KMS-11 (cell line): ENCODE results near the gene MYO1E.

Experiments used
- H2AFZ ChIP-seq: fragments of 200-600 bp; sonication (generic); 2 replicates; pipeline ENCODE4 v1.6.1; 2016; ENCODE audit warnings: antibody characterized with exemption, mixed run types, low read depth
- H3K27ac ChIP-seq: fragments of 200-600 bp; sonication (generic); 2 replicates; pipeline ENCODE4 v1.6.1; 2016; ENCODE audit warnings: mild to moderate bottlenecking, mixed run types
- H3K27me3 ChIP-seq: fragments of 200-600 bp; sonication (generic); 2 replicates; pipeline ENCODE4 v1.6.1; 2017; ENCODE audit warnings: mild to moderate bottlenecking, low read depth, mixed run types, moderate library complexity; ENCODE audit not compliant: insufficient read depth
- H3K36me3 ChIP-seq: fragments of 200-600 bp; sonication (generic); 2 replicates; pipeline ENCODE4 v1.6.1; 2017; ENCODE audit warnings: mild to moderate bottlenecking, mixed run types; ENCODE audit not compliant: insufficient read depth
- H3K4me1 ChIP-seq: fragments of 200-600 bp; sonication (generic); 2 replicates; pipeline ENCODE4 v1.6.1; 2016; ENCODE audit warnings: mild to moderate bottlenecking, low read depth, mixed run types; ENCODE audit not compliant: poor library complexity, severe bottlenecking
- H3K4me2 ChIP-seq: fragments of 200-600 bp; sonication (generic); 2 replicates; pipeline ENCODE4 v1.7.0; 2016; ENCODE audit warnings: mild to moderate bottlenecking, mixed run types
- H3K4me3 ChIP-seq: fragments of 200-600 bp; sonication (generic); IDR thresholded peaks from 2 replicates; pipeline ENCODE4 v1.6.1; 2017; ENCODE audit warnings: low read depth, low read length, mixed read lengths; ENCODE audit not compliant: insufficient read depth
- H3K79me2 ChIP-seq: fragments of 200-600 bp; sonication (generic); 2 replicates; pipeline ENCODE4 v1.6.1; 2016; ENCODE audit warnings: low read depth, mixed run types; ENCODE audit not compliant: insufficient read depth
- H3K9ac ChIP-seq: fragments of 200-600 bp; sonication (generic); 2 replicates; pipeline ENCODE4 v1.6.1; 2016; ENCODE audit warnings: mild to moderate bottlenecking, mixed run types
- H4K20me1 ChIP-seq: fragments of 200-600 bp; sonication (generic); 2 replicates; pipeline ENCODE4 v1.6.1; 2016; ENCODE audit warnings: mild to moderate bottlenecking, mixed run types; ENCODE audit not compliant: insufficient read depth
- CTCF ChIP-seq: fragments of 200-600 bp; sonication (generic); conservative IDR thresholded peaks from 2 replicates; pipeline ENCODE4 v1.6.1; 2017; ENCODE audit warnings: low read depth, mild to moderate bottlenecking, antibody characterized with exemption, low read length, moderate library complexity, mixed read lengths

MYO1E gene

DNA sequence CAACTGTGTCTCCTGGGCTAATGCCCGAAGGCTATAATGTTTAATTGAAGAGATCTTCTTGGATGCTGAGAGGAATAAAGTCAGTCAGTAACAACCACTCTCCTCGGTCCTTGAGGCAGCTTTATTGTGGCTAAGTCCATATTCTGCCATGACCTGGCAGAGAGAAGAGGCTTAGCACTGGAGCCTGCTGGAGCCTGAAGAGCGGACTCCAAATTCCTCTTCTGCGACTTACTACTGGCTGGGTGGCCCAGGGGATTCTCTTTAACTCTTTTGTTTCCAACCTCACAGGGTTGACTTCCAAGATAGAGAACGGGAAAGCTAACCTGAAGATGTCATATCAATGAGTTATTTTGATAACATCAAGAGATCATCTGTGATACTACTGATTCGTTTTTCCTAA is 71.1 kb downstream of the MYO1E start:
- Histone ChIP-seq H3K4me3 (no peak overlapping the region), H3K27ac (no peak overlapping the region), H3K4me1 (peaks cover 4% of the 10 kb centered on the region), H2AFZ (no peak overlapping the region), H3K36me3 (no peaks in the 10 kb centered on the region), H3K79me2 (no peaks in the 10 kb centered on the region), H4K20me1 (no peaks in the 10 kb centered on the region), H3K27me3 (no peaks in the 10 kb centered on the region), H3K4me2 (no peak overlapping the region), H3K9ac (no peak overlapping the region)
- no peak for TF ChIP-seq CTCF

DNA sequence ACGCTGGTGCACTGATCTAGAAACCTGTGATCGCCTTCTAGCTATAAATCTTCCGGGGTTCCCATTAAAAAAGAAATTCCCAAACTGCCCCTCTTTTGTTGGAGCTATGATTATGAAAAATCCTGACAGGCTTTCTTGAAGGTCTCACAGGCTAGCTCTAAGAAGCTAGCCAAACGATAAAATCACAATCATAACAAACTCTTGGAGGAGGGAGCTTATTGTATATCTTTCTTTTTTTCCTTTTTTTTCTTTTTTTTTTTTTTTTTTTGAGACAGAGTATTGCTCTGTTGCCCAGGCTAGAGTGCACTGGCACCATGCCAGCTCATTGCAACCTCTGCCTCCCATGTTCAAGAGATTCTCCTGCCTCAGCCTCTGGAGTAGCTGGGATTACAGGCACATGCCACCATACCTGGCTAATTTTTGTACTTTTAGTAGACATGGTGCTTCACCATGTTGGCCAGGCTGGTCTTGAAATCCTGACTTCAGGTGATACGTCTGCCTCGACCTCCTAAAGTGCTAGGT is 72.0 kb downstream of the MYO1E start:
- no peak overlapping the region for H3K9ac ChIP-seq

GRCh38 chr15:59299929-59300617 is 72.6 kb downstream of the MYO1E start:
- Histone ChIP-seq H3K79me2 (no peaks in the 10 kb centered on the region), H3K4me3 (no peak overlapping the region), H3K9ac (no peak overlapping the region), H3K27me3 (no peaks in the 10 kb centered on the region), H3K4me1 (peaks cover 4% of the 10 kb centered on the region), H4K20me1 (no peaks in the 10 kb centered on the region), H3K27ac (no peak overlapping the region), H2AFZ (peak overlapping the region; percentile 27; the same call in 1 of the 2 replicates), H3K4me2 (no peak overlapping the region), H3K36me3 (no peaks in the 10 kb centered on the region)
- no peak for TF ChIP-seq CTCF

More for the DNA sequence above, 72.0 kb downstream of the MYO1E start:
- Histone ChIP-seq H4K20me1 (no peaks in the 10 kb centered on the region), H3K27ac (no peak overlapping the region), H3K27me3 (no peaks in the 10 kb centered on the region), H3K4me3 (no peak overlapping the region), H3K36me3 (no peaks in the 10 kb centered on the region), H2AFZ (peak overlapping the region; percentile 27; the same call in 1 of the 2 replicates), H3K4me1 (peaks cover 4% of the 10 kb centered on the region), H3K79me2 (no peaks in the 10 kb centered on the region), H3K4me2 (no peak overlapping the region)
- TF ChIP-seq CTCF, result no peak

- Histone ChIP-seq H3K79me2 (no peaks in the 10 kb centered on the region), H3K4me3 (no peak overlapping the region), H2AFZ (no peak overlapping the region), H3K27ac (no peak overlapping the region), H4K20me1 (no peaks in the 10 kb centered on the region), H3K9ac (no peak overlapping the region), H3K27me3 (no peaks in the 10 kb centered on the region), H3K4me2 (no peak overlapping the region), H3K4me1 (peaks cover 4% of the 10 kb centered on the region), H3K36me3 (no peaks in the 10 kb centered on the region)
- no peak for TF ChIP-seq CTCF
These were observed 73.8 kb downstream of the MYO1E start for GRCh38 chr15:59298854-59299250.
